ENCODE data around the gene U2AF2.

U2AF2 gene

DNA sequence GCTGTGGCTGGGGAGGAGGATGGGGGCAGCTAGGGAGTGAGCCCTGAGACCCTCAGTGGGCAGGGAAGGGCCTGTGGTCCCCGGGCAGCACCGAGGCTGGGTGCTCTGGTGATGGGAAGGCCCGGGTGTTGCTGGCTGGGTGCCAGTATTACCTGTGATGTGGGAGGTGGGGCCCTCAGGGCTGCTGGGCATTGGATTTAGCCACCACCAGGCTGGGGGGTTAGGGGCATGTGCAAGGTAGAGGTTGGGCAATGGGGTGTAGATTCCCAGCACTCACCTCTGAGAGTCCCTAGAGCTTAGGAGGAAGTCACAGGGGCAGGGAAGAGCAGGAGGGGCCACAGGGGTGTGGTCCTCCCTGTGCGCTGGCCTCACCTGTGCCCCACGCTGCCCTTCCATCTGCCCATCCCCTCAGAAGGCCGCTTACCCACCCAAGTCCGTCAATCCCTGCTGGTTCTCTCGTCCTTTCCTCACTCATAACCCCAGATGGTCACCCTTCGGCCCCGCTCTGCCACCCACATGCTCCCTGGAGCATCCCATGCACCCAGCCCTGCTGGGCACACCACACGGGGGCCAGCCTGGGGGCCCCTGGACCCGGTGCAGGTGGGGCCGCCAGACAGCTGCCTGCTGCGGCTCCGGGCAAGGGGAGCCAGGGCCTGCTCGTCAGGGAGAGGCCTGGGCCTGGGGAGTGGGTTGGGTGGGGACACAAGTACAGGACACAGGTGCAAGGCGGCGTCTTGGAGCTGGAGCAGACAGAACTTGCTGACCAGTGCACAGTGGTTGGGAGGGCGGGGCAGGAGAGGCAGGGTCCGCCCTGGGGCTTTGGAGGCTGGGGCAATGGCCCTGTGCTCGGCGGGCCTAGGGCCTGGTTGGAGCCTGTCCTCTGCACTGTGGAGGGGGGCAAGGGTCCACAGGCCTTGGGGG, 32.7 kb downstream of the U2AF2 start:
- no peak for FAIRE-seq
- DNase-seq (ENCODE audit: insufficient read length, low spot score): no peak

DNA sequence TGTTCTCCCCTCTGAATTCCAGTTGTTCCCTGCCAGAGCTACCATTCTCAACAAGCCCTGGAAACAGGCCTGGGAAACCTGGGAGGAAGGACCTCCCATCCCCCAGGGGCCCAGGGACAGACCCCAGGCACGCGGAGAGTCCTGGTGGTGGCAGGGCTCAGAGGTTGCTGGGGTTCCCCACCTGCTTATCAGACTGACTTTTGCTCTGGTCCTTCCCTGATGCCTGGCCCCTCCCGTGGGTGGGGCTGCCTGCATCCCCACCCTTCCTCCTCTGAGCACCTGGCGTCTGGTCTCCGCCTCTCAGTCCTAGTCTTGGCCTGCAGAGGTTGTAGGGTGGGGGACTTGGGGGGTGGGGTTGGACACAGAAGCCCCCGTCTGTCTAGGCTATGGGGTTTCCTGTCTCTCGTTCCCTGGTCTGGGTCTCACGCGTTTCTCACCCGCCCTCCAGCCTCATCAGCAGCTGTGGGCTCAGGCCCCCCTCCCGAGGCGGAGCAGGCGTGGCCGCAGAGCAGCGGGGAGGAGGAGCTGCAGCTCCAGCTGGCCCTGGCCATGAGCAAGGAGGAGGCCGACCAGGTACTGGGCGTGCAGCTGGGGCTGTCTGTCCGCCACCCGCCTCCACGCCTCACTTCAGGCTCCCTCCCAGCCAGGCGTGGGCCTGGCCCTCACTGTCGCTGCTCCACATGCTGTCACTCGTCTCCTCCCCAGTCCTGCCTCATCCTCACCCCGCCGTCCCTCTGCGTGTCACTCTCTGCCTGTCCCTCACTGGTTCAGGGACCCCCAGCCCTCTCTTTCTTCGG, 33.8 kb downstream of the U2AF2 start:
- DNase-seq (ENCODE audit: insufficient read length, low spot score): no peak
- no peak for FAIRE-seq

DNA sequence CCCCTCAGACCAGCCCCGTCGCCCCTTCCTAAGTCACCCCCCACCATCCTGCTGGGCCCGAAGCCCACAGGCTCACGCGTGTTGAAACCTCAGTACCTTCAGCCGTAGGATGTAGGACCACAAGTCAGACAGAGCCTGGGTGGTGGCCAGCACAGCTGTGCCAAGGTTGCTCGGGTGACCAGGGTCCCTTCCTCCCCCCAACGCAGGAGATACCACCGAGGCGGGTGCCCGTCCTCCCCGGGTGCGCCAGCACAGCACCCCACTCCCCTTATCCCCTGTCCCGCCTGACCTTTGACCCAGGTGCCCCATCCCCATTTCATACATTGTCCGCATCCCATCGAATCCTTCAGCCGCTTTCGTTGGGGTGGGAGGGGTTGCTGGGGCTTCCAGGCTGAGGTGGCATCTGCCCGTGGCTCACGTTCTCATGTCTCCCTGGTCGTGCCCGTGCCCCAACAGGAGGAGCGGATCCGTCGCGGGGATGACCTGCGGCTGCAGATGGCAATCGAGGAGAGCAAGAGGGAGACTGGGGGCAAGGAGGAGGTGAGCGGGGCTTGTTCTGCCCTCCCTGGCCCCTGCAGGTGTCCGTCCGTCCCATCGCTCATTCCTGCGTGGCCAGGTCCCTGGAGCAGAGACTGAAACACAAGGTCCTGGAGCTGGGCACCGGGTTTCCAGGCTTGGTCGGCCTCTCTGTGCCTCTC, 34.7 kb downstream of the U2AF2 start:
- DNase-seq (ENCODE audit: insufficient read length, low spot score) (no peak), FAIRE-seq (no peak)

GRCh38 chr19:55690109-55690768, 35.4 kb downstream of the U2AF2 start:
- DNase-seq (ENCODE audit: insufficient read length, low spot score) (no peak), FAIRE-seq (no peak)

GRCh38 chr19:55690769-55691545, 36.1 kb downstream of the U2AF2 start:
- DNase-seq (ENCODE audit: insufficient read length, low spot score): no peak
- no peak for FAIRE-seq

GRCh38 chr19:55691561-55692481, 37.0 kb downstream of the U2AF2 start:
- DNase-seq (ENCODE audit: insufficient read length, low spot score): no peak
- FAIRE-seq: no peak

- DNase-seq (ENCODE audit: insufficient read length, low spot score): no peak
- no peak for FAIRE-seq
Observed at GRCh38 chr19:55692681-55693081, 37.8 kb downstream of the U2AF2 start.

GRCh38 chr19:55693336-55693974, 38.6 kb downstream of the U2AF2 start:
- FAIRE-seq (no peak), DNase-seq (ENCODE audit: insufficient read length, low spot score) (no peak)

- FAIRE-seq (no peak), DNase-seq (ENCODE audit: insufficient read length, low spot score) (no peak)
Observed at GRCh38 chr19:55694241-55694655, 39.4 kb downstream of the U2AF2 start.

GRCh38 chr19:55694656-55695491, 40.0 kb downstream of the U2AF2 start:
- DNase-seq (ENCODE audit: insufficient read length, low spot score) (no peak), FAIRE-seq (no peak)

DNA sequence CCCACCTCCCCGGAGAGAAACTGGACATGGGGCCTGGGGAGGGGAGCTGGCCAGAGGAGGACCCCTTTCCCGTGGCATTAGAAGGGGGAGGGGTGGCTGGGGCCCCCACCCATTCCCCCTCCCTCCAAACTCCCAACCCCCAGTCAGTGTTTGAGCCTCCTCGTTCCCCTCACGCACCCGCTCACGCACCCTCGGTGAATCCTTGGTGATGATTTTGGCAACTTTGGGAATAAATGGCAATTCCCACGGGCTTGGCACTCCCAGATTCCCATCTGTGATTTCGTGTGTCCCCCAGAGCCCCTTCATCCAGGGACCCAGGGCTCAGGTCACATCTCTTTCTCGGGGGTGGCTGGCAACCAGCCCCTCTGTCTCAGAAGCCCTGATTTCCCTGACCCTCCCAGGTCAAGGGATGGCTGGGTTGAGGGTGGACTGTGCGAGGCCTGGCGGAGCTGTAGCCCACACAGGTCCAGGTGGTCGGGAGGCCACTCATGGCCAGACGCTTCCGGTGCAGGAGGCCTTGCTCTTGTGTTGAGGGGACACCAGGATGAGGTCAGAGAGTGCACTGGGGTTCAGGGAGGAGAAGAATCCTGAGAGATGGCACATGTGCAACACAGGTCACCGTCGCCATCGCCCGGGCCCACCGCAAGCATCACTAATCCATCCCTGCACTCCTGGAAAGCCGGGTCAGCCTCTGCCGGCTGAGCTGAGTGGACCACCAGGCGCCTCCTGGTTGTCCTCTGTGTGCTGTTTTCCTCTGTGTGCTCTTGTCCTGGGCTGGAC, 40.9 kb downstream of the U2AF2 start:
- FAIRE-seq (no peak), DNase-seq (ENCODE audit: insufficient read length, low spot score) (no peak)

- DNase-seq (ENCODE audit: insufficient read length, low spot score) (no peak), FAIRE-seq (no peak)
Observed at GRCh38 chr19:55696301-55697068, 41.6 kb downstream of the U2AF2 start.

DNA sequence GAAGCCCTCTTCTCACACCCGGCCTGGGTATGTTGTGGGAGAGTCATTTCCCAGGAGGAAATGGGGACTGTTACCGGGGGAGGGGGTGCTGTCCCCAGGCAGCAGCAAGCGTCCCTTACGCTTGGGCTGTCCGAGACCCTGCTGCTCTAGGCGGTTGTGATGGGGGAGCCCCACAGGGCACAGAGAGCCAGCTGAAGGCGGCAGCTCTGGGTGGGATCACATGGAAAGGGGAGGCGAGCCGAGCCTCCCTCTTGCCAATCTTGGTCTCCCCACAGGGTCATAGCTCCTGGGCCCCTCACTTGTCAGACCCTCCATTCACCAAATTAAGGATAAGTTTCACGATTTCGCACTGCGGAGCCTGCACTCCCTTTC, 42.2 kb downstream of the U2AF2 start:
- no peak for FAIRE-seq
- DNase-seq (ENCODE audit: insufficient read length, low spot score): no peak

DNA sequence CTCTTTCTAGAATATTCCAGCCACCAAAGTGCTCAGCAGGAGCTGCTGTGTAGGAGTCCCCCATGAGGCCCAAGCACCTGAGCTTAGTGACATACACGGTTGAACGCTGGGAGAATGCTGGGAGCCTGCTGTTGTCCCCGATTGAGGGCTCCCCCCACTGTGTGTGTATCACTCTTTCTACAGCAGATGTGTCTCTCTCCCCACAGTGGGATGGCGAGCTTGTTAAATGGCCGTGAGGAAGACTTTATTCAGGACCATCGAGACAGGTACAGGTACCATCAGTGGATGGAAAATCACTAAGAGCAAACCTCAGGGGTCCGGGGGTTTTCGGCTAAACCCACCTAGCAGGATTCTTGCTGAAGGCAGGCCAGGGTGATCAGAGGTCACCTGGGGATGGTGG, 42.9 kb downstream of the U2AF2 start:
- no peak for DNase-seq (ENCODE audit: insufficient read length, low spot score)
- no peak for FAIRE-seq

DNA sequence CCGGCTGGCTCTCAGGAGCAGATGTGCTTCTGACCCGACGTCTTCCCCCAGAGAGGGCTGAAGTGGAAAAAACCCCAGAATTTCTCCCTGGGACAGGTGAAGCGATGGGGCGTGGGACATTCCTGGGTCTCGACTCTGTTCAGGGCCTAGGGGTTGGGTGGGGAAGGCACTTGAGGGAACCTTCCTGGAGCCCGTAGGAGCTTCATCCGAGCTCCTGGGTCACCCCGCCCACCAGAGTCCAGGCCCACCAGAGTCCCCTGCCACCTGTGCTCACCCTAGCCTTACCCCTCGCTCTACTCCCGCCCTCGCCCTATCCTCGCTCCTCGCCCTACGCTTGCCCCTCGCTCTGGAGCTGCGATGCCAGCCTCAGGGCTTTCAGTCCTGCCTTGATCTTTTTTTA, 43.4 kb downstream of the U2AF2 start:
- FAIRE-seq: no peak

GRCh38 chr19:55699221-55699620, 44.4 kb downstream of the U2AF2 start:
- no peak for FAIRE-seq
- no peak for DNase-seq (ENCODE audit: insufficient read length, low spot score)

More for the DNA sequence above, 43.4 kb downstream of the U2AF2 start:
- no peak for DNase-seq (ENCODE audit: insufficient read length, low spot score)
